NB4 (cell line): ENCODE results near the gene F7.

ENCODE experiments used
- DNase-seq: peaks from one replicate; pipeline ENCODE4 v3.0.0; 2010; ENCODE audit warnings: low read depth
- H3K4me3 ChIP-seq: one replicate; pipeline ENCODE4 v1.5.1; 2011; ENCODE audit warnings: mild to moderate bottlenecking, low read depth, low read length, moderate library complexity
- MYC ChIP-seq: IDR thresholded peaks from 2 replicates; pipeline ENCODE4 v1.6.1; 2011; ENCODE audit warnings: low read depth, low read length
- POLR2A ChIP-seq: IDR thresholded peaks from 2 replicates; pipeline ENCODE4 v1.6.1; 2011; ENCODE audit warnings: mild to moderate bottlenecking; ENCODE audit not compliant: insufficient read length; ENCODE audit errors: extremely low read depth
- TF ChIP-seq, protein P1 (sequence below): IDR thresholded peaks from 2 replicates; pipeline ENCODE4 v1.6.1; 2011; ENCODE audit warnings: low read depth, low read length
- TF ChIP-seq, protein P2 (sequence below): IDR thresholded peaks from one replicate; pipeline ENCODE4 v1.5.1; 2012; ENCODE audit warnings: low read depth, low read length

F7 gene

DNA sequence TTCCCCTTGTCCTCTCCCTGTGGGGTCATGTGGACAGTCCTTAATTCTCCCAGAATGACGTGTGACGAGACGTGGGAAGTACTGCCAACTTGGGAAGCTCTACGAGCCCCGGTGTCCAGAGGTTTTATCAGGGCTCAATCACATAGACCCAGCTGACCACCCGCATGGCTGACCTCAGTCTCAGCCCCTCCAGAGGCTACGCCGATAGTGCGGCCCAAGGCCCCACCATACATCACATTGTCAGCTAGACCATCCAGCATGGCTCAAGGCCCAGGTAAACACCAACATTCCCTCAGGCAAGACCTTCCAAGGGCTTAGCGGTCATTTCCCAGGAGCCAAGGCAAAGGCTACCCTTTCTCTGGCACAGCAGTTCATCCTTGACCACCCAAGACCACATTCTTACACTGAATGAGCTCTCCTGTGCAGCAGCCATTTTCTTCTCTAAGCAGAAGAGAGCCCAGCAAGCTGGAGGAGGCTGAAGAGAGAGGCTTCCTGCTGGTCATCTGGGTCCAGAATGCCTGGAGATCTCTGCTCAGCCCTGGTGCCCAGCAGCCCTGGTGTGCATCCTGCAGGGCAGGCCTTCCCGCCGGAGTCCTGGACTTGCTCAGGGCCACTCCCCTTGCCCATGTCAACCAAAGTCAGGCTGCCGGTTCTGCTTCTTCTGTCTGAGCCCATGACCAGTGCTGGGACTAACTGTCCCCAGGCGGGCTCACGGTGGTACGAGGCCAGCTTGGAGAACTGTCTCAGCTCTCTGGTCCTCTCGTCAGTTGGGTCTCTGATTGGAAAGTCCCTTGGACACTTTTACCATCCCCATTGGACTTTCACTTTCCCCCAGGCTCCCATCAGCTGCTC lies 9.1 kb downstream of the F7 start:
- no peak overlapping the region for H3K4me3 ChIP-seq
- no peak for DNase-seq
- TF ChIP-seq MYC: no peak
- TF ChIP-seq POLR2A: no peak
- TF ChIP-seq, protein P1, sequence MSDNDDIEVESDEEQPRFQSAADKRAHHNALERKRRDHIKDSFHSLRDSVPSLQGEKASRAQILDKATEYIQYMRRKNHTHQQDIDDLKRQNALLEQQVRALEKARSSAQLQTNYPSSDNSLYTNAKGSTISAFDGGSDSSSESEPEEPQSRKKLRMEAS: no peak
- TF ChIP-seq, protein P2, sequence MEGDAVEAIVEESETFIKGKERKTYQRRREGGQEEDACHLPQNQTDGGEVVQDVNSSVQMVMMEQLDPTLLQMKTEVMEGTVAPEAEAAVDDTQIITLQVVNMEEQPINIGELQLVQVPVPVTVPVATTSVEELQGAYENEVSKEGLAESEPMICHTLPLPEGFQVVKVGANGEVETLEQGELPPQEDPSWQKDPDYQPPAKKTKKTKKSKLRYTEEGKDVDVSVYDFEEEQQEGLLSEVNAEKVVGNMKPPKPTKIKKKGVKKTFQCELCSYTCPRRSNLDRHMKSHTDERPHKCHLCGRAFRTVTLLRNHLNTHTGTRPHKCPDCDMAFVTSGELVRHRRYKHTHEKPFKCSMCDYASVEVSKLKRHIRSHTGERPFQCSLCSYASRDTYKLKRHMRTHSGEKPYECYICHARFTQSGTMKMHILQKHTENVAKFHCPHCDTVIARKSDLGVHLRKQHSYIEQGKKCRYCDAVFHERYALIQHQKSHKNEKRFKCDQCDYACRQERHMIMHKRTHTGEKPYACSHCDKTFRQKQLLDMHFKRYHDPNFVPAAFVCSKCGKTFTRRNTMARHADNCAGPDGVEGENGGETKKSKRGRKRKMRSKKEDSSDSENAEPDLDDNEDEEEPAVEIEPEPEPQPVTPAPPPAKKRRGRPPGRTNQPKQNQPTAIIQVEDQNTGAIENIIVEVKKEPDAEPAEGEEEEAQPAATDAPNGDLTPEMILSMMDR: no peak

DNA sequence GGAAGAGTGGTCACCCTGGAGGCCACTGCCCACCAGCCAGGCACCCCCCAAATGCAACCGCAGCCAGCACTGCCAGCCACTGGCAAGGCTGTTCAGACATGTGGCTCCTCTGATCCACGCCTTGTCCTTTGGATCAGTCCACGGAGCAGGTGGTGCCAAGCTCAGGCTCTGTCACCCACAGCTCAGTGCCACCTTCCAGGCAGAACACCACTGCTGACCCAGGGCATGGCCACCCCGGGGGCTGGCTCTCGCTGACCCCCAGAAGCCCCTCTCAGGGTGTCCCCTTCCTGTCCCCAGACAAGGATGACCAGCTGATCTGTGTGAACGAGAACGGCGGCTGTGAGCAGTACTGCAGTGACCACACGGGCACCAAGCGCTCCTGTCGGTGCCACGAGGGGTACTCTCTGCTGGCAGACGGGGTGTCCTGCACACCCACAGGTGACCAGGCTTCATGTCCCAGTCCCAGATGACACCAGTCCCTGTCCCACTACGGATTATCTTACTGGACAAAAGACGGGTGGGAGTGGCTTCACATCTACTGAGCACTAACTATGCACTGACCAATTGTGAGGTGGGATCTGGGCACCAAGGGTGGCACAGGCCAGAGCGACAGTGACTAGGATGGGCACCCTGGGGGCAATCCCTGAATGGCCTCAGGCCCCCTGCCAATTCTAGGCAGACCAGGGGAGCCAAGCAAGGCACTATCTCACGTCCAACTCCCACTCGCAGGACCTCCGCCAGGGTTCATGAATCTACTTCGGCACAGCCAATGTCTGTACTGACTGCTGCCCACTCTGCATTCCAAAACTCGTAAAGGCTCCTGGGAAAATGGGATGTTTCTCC lies 10.0 kb downstream of the F7 start:
- TF ChIP-seq MYC: no peak
- TF ChIP-seq, protein P1: no peak
- TF ChIP-seq POLR2A: no peak
- TF ChIP-seq, protein P2: no peak
- no peak overlapping the region for H3K4me3 ChIP-seq
- DNase-seq: no peak

DNA sequence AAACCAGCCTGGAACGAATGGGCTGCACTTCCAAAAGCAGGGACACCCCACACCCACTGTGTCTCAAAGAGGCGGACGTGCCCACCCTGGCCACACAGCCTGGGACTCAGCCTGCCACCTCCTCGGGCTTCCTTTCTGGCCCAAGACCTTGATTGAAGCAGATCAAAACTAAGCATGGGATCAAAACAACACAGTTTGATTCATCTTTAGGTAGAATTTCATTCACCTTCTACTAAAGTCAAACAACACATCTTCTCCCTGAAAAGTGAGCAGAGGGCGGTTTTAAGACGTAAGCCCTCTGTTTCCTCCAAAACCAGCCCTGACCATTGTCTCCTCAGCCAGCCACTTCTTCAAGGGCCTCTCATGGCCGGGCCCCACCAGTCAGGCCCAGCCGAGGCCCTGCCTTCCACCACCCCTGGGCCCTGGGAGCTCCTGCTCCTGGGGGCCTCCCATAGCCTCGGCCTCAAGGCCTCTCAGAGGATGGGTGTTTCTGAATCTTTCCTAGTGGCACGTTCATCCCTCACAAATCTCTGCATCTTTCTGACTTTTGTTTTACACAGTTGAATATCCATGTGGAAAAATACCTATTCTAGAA lies 10.7 kb downstream of the F7 start:
- H3K4me3 ChIP-seq: no peak overlapping the region
- TF ChIP-seq MYC (no peak), POLR2A (no peak)
- TF ChIP-seq, protein P2: no peak
- TF ChIP-seq, protein P1: no peak
- no peak for DNase-seq

DNA sequence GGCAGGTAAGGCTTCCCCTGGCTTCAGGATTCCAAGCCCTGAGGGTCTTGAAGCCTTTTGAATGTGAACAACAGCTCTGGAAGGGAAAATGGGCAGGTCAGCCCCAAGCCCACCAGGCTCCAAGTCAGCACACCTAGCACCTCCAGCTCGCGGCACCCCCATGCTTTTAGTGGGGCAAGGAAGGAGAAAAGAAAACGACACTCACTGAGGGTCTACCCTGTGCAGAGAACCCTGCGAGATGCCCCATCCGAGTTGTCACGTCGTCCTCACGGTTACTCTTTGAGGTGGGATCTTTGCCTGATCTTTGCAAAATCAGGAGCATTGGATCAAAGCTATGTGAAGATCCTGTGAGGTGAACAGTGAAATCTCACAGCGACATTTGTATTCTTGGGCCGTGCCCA lies 11.3 kb downstream of the F7 start:
- H3K4me3 ChIP-seq: no peak overlapping the region
- DNase-seq: no peak
- TF ChIP-seq, protein P1: no peak
- TF ChIP-seq, protein P2: no peak
- TF ChIP-seq MYC (no peak), POLR2A (no peak)

DNA sequence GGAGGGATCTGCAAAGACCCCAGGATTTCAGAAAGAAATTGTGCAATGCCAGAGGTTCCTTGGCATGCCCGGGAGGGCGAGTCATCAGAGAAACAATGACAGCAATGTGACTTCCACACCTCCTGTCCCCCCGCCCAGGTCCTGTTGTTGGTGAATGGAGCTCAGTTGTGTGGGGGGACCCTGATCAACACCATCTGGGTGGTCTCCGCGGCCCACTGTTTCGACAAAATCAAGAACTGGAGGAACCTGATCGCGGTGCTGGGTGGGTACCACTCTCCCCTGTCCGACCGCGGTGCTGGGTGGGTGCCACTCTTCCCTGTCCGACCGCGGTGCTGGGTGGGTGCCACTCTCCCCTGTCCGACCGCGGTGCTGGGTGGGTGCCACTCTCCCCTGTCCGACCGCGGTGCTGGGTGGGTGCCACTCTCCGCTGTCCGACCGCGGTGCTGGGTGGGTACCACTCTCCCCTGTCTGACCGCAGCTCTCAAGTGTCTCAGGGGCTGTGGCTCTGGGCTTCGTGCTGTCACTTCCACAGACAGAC lies 11.8 kb downstream of the F7 start:
- no peak for DNase-seq

More for the DNA sequence above, 11.8 kb downstream of the F7 start:
- no peak overlapping the region for H3K4me3 ChIP-seq
- TF ChIP-seq MYC (no peak), POLR2A (no peak)
- TF ChIP-seq, protein P2: no peak
- TF ChIP-seq, protein P1: no peak
